PC-9 (cell line): ENCODE measurements around the gene NYAP2. TPM values are rescaled to one million over a fixed set of nuclear protein-coding genes. Genes with fewer than 3 reads are reported as not detected.
A peak's percentile ranks its signal among the peaks of the same experiment; 100 is the strongest.

Experiments
- BruUV-seq: library from RNA; stranded (reverse); fragments of 400-500 nt; replicated peaks from 2 replicates; lab custom pipeline; 2021; lab: Mats Ljungman, UMichigan
- CTCF ChIA-PET: fragments of 300-600 bp; sonication (Branson Sonifier 250); formaldehyde crosslinking; loops from one replicate; lab custom pipeline; 2022; ENCODE audit warnings: antibody characterized with exemption; lab: Charles Lee
- POLR2A ChIA-PET: fragments of 300-600 bp; sonication (Branson Sonifier 250); formaldehyde crosslinking; loops from one replicate; lab custom pipeline; 2022; ENCODE audit warnings: antibody characterized with exemption; ENCODE audit not compliant: unreplicated experiment; lab: Charles Lee
- DNase-seq, 2 experiments: peaks; one replicate each; pipeline versions ENCODE4 v3.0.0 to v3.0.0-alpha.2; 2015 to 2022; ENCODE audit warnings: mixed read lengths in 1 of 2
- H2AFZ ChIP-seq: fragments of 200-600 bp; sonication (generic); 2 replicates; pipeline ENCODE4 v1.8.1; 2017; ENCODE audit warnings: antibody characterized with exemption
- H3F3A ChIP-seq: fragments of 200-600 bp; sonication (generic); 2 replicates; pipeline ENCODE4 v1.8.1; 2017; ENCODE audit warnings: antibody characterized with exemption, mild to moderate bottlenecking, low read depth; ENCODE audit not compliant: insufficient read depth
- H3K27ac ChIP-seq: fragments of 200-600 bp; sonication (generic); 2 replicates; pipeline ENCODE4 v1.6.1; 2016; ENCODE audit warnings: mixed run types
- H3K27me3 ChIP-seq: fragments of 200-600 bp; sonication (generic); 2 replicates; pipeline ENCODE4 v1.6.1; 2016; ENCODE audit warnings: low read depth, mixed run types; ENCODE audit not compliant: insufficient read depth
- H3K36me3 ChIP-seq: fragments of 200-600 bp; sonication (generic); 2 replicates; pipeline ENCODE4 v1.6.1; 2016; ENCODE audit warnings: low read depth, mixed run types
- H3K4me1 ChIP-seq: fragments of 200-600 bp; sonication (generic); replicated peaks from 2 replicates; pipeline ENCODE4 v1.6.1; 2016; ENCODE audit warnings: mixed run types; ENCODE audit not compliant: insufficient read depth
- H3K4me2 ChIP-seq: fragments of 200-600 bp; sonication (generic); 2 replicates; pipeline ENCODE4 v1.6.1; 2017; ENCODE audit warnings: mixed run types
- H3K4me3 ChIP-seq: fragments of 200-600 bp; sonication (generic); 2 replicates; pipeline ENCODE4 v1.6.1; 2016; ENCODE audit warnings: mixed run types
- H3K79me2 ChIP-seq: fragments of 200-600 bp; sonication (generic); 2 replicates; pipeline ENCODE4 v1.6.1; 2017; ENCODE audit warnings: low read depth, mixed run types
- H3K9me2 ChIP-seq: fragments of 200-600 bp; sonication (generic); 2 replicates; pipeline ENCODE4 v1.8.1; 2017; ENCODE audit warnings: mild to moderate bottlenecking; ENCODE audit not compliant: insufficient read depth
- H3K9me3 ChIP-seq: fragments of 200-600 bp; sonication (generic); 2 replicates; pipeline ENCODE4 v1.8.1; 2016; ENCODE audit warnings: low read depth; ENCODE audit not compliant: insufficient read depth
- H4K20me1 ChIP-seq: fragments of 200-600 bp; sonication (generic); 2 replicates; pipeline ENCODE4 v1.8.1; 2017; ENCODE audit not compliant: insufficient read depth
- EZH2 ChIP-seq: fragments of 200-600 bp; sonication (generic); IDR thresholded peaks from 2 replicates; pipeline ENCODE4 v1.8.0; 2017; ENCODE audit warnings: antibody characterized with exemption, low read depth
- intact Hi-C: fragments of 100-400 bp; cut with micrococcal nuclease; formaldehyde crosslinking; loops from one replicate; pipeline ENCODE4 v1.10.0; 2022; ENCODE audit not compliant: unreplicated experiment
- total RNA-seq: library from RNA; stranded (reverse); gene quantifications from 2 replicates; pipeline ENCODE4 v1.2.3, GENCODE V29; 2021
- TF ChIP-seq, protein P1 (sequence below): fragments of 200-600 bp; sonication (generic); conservative IDR thresholded peaks from 2 replicates; pipeline ENCODE4 v1.6.1; 2017; ENCODE audit warnings: mixed run types, antibody characterized with exemption, mild to moderate bottlenecking, moderate library complexity

The NYAP2 gene
- total RNA-seq, 1 experiment from 2014 or later: 0.65 TPM

DNA sequence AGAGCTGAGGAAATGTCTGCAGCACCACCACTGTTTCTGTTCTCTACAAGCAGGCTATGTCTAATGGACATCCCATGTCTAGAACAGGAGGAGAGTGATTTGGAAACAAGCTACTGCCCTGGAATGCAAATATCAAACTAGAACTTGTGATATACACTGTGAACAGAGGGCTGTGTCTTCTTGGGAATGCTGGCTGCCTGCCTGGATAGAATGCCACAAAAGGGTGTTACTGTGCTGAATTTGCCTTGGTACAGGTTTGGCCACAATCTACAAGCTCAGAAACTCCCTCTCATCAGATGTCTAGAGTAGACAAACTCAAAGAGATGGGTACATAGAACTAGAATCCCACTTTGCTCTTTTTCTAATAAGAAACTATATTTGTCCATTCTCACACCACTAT is 170.5 kb downstream of the NYAP2 start:
- no peaks in the 10 kb centered on the region for H3K36me3 ChIP-seq
- no peak overlapping the region for H2AFZ ChIP-seq
- H3K4me3 ChIP-seq: no peak overlapping the region
- no TSS peak for BruUV-seq
- no peaks in the 10 kb centered on the region for H3K9me3 ChIP-seq
- no peaks in the 10 kb centered on the region for H3K79me2 ChIP-seq
- TF ChIP-seq, protein P1, sequence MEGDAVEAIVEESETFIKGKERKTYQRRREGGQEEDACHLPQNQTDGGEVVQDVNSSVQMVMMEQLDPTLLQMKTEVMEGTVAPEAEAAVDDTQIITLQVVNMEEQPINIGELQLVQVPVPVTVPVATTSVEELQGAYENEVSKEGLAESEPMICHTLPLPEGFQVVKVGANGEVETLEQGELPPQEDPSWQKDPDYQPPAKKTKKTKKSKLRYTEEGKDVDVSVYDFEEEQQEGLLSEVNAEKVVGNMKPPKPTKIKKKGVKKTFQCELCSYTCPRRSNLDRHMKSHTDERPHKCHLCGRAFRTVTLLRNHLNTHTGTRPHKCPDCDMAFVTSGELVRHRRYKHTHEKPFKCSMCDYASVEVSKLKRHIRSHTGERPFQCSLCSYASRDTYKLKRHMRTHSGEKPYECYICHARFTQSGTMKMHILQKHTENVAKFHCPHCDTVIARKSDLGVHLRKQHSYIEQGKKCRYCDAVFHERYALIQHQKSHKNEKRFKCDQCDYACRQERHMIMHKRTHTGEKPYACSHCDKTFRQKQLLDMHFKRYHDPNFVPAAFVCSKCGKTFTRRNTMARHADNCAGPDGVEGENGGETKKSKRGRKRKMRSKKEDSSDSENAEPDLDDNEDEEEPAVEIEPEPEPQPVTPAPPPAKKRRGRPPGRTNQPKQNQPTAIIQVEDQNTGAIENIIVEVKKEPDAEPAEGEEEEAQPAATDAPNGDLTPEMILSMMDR: no peak
- TF ChIP-seq EZH2: no peak
- H3K27me3 ChIP-seq: no peaks in the 10 kb centered on the region
- H3F3A ChIP-seq: no peaks in the 10 kb centered on the region
- CTCF ChIA-PET: no interaction called here
- DNase-seq: peak in 1 of 2 experiments; percentile 16
- no peaks in the 10 kb centered on the region for H3K9me2 ChIP-seq
- H4K20me1 ChIP-seq: no peaks in the 10 kb centered on the region
- H3K4me1 ChIP-seq: no peaks in the 10 kb centered on the region
- intact Hi-C loops: no loop called here
- POLR2A ChIA-PET: no interaction called here
- H3K4me2 ChIP-seq: no peak overlapping the region
- H3K27ac ChIP-seq: no peak overlapping the region

DNA sequence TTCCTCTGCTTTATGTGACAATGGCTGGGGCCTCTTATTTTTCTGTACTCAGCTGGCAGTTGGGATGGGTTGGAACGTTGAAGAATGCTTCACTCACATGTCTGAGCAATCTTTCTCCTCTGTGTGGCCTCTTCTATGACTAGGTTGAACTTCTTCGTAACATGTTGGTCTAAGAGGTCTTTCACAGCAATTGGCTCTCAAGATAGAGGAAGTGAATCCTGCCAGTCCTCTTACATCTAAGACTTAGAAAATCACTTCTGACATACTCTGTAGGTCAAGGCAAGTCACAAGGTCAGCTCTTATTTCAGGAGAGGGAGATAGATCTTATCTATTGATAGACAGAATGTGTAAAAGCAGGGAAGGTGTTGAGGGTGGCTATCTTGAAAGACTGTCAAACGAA is 174.1 kb downstream of the NYAP2 start:
- H3K4me1 ChIP-seq: no peaks in the 10 kb centered on the region
- no peak overlapping the region for H2AFZ ChIP-seq

DNA sequence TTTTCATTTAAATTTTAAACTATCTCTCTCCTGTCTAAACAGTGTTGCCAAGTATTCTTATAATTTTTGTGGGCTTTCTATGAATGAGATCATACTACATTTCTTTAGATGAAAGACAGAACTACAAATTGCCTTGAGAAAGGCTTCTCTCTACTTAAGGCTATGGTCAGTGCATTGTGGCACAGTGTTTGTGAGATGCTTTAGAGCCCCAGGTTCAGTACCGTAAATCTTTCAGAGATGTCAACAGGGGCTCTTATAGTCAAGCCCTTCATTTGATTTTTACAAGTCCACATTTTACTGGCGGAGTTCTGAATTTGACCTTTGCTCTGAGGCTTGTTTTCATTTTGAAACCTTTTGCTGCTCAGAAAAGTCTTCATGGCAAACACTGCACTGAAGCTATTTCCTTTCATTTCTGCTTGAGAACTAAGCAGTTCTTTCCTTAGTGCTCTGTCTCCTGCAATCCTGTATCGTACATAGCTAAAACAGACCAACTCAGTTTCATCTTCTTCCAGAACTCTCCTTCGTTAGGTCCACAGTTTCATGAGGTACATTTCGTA is 175.2 kb downstream of the NYAP2 start:
- no peaks in the 10 kb centered on the region for H4K20me1 ChIP-seq
- no peaks in the 10 kb centered on the region for H3K27me3 ChIP-seq
- TF ChIP-seq, protein P1: no peak
- TF ChIP-seq EZH2: no peak
- H3F3A ChIP-seq: no peaks in the 10 kb centered on the region
- H3K9me3 ChIP-seq: no peaks in the 10 kb centered on the region
- no TSS peak for BruUV-seq
- no peaks in the 10 kb centered on the region for H3K36me3 ChIP-seq
- no peak overlapping the region for H3K27ac ChIP-seq
- no peak overlapping the region for H3K4me3 ChIP-seq
- no peaks in the 10 kb centered on the region for H3K9me2 ChIP-seq
- H3K4me2 ChIP-seq: no peak overlapping the region
- no peak for DNase-seq
- no peaks in the 10 kb centered on the region for H3K4me1 ChIP-seq
- no peaks in the 10 kb centered on the region for H3K79me2 ChIP-seq
- intact Hi-C loops: no loop called here
- CTCF ChIA-PET: no interaction called here
- H2AFZ ChIP-seq: no peak overlapping the region; the same call in 1 of the 2 replicates
- POLR2A ChIA-PET: no interaction called here

More for the DNA sequence above, 174.1 kb downstream of the NYAP2 start:
- no peaks in the 10 kb centered on the region for H4K20me1 ChIP-seq
- no peaks in the 10 kb centered on the region for H3K27me3 ChIP-seq
- no peaks in the 10 kb centered on the region for H3K9me3 ChIP-seq
- no peaks in the 10 kb centered on the region for H3F3A ChIP-seq
- H3K79me2 ChIP-seq: no peaks in the 10 kb centered on the region
- H3K9me2 ChIP-seq: no peaks in the 10 kb centered on the region
- no peaks in the 10 kb centered on the region for H3K36me3 ChIP-seq
- H3K27ac ChIP-seq: no peak overlapping the region
- TF ChIP-seq, protein P1: no peak
- TF ChIP-seq EZH2: no peak
- H3K4me3 ChIP-seq: no peak overlapping the region
- no TSS peak for BruUV-seq
- CTCF ChIA-PET: no interaction called here
- intact Hi-C loops: no loop called here
- POLR2A ChIA-PET: no interaction called here
- DNase-seq: no peak
- no peak overlapping the region for H3K4me2 ChIP-seq
